Ishikawa (cell line): ENCODE data around the gene C2orf92.

Experiments used
- CEBPB ChIP-seq: IDR thresholded peaks from 2 replicates; pipeline ENCODE4 v1.6.1; 2012
- TAF1 ChIP-seq: IDR thresholded peaks from 2 replicates; pipeline ENCODE4 v1.6.1; 2012; ENCODE audit warnings: low read depth, mild to moderate bottlenecking
- ZBTB7A ChIP-seq: IDR thresholded peaks from 2 replicates; pipeline ENCODE4 v1.6.1; 2012; ENCODE audit warnings: low read depth
- TF ChIP-seq, protein P1 (sequence below): IDR thresholded peaks from 2 replicates; pipeline ENCODE4 v1.6.1; 2012

DNA sequence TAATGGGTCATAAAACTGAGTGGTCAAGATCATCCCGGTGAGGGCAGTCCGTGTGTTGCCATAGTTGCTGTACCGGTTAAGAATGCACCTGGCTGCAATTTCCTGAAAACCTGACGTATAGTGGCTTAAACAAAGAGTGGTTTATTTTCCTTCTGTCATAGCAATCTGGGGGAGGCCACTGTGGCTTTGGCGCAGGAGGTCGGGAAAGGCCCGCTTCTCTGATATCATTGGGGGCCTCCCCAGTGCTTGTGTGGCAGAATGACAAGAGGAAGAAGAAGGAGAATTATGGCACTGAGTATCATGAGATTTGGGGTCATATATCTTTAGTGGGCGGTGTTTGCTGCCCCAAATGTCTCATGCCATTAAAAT is 4.4 kb downstream of the C2orf92 start:
- TF ChIP-seq, protein P1, sequence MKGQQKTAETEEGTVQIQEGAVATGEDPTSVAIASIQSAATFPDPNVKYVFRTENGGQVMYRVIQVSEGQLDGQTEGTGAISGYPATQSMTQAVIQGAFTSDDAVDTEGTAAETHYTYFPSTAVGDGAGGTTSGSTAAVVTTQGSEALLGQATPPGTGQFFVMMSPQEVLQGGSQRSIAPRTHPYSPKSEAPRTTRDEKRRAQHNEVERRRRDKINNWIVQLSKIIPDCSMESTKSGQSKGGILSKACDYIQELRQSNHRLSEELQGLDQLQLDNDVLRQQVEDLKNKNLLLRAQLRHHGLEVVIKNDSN, result no peak
- TF ChIP-seq ZBTB7A, result no peak
- TF ChIP-seq TAF1, result no peak
- no peak for TF ChIP-seq CEBPB
